K562 (cell line): ENCODE measurements around the gene FABP3.

Source experiments
- GATA2 ChIP-seq: sonication (generic); formaldehyde crosslinking; IDR thresholded peaks from 2 replicates; pipeline ENCODE4 v1.4.0; 2020; ENCODE audit warnings: mild to moderate bottlenecking, missing genetic modification reagents
- NFE2L1 ChIP-seq: fragments of 450-650 bp; IDR thresholded peaks from 2 replicates; pipeline ENCODE4 v1.6.1; 2016; ENCODE audit warnings: missing genetic modification characterization, low read depth, mild to moderate bottlenecking, missing compliant biosample characterization, moderate library complexity, borderline replicate concordance
- PRMT5 ChIP-seq: sonication (generic); formaldehyde crosslinking; IDR thresholded peaks from 2 replicates; pipeline ENCODE4 v1.5.0; 2020; ENCODE audit warnings: missing genetic modification reagents
- RNF2 ChIP-seq: sonication (generic); IDR thresholded peaks from 2 replicates; pipeline ENCODE4 v1.6.1; 2016
- TAF1 ChIP-seq: IDR thresholded peaks from 2 replicates; pipeline ENCODE4 v1.6.1; 2011; ENCODE audit warnings: mild to moderate bottlenecking, low read length, moderate library complexity; ENCODE audit not compliant: insufficient read depth, control insufficient read depth, severe bottlenecking; ENCODE audit errors: extremely low read depth
- ZFX ChIP-seq: sonication (generic); formaldehyde crosslinking; IDR thresholded peaks from 2 replicates; pipeline ENCODE4 v1.8.0; 2022; ENCODE audit warnings: mild to moderate bottlenecking, missing genetic modification reagents, moderate library complexity
- ZNF274 ChIP-seq: IDR thresholded peaks from 2 replicates; pipeline ENCODE4 v1.6.1; 2011; ENCODE audit warnings: low read depth, mild to moderate bottlenecking, low read length, moderate library complexity, borderline replicate concordance
- ZSCAN32 ChIP-seq: fragments of 450-650 bp; formaldehyde crosslinking; IDR thresholded peaks from 2 replicates; pipeline ENCODE4 v1.4.0; 2020; ENCODE audit warnings: mild to moderate bottlenecking, moderate library complexity
- TF ChIP-seq, protein P1 (sequence below), 2 experiments: fragments of 250-450 bp in 1 of 2; fragments of 450-650 bp in 1 of 2; sonication (Bioruptor Pico) in 1 of 2; IDR thresholded peaks; 2 replicates each; pipeline versions ENCODE4 v1.6.1 to v1.8.0; 2016 to 2021; ENCODE audit warnings: mild to moderate bottlenecking in 2 of 2, moderate library complexity in 2 of 2, missing compliant biosample characterization in 1 of 2, missing genetic modification characterization in 1 of 2
- TF ChIP-seq, protein P2 (sequence below), 3 experiments: IDR thresholded peaks in 2 of 3; conservative IDR thresholded peaks in 1 of 3; 2 replicates each; pipeline ENCODE4 v1.5.1; 2011 to 2012; ENCODE audit warnings: low read length in 3 of 3, mild to moderate bottlenecking in 3 of 3, control low read depth in 2 of 3, improper control_type of control experiment in 1 of 3, inconsistent platforms in 1 of 3, low read depth in 1 of 3, mixed read lengths in 1 of 3, moderate library complexity in 1 of 3; ENCODE audit not compliant: insufficient read depth in 2 of 3

DNA sequence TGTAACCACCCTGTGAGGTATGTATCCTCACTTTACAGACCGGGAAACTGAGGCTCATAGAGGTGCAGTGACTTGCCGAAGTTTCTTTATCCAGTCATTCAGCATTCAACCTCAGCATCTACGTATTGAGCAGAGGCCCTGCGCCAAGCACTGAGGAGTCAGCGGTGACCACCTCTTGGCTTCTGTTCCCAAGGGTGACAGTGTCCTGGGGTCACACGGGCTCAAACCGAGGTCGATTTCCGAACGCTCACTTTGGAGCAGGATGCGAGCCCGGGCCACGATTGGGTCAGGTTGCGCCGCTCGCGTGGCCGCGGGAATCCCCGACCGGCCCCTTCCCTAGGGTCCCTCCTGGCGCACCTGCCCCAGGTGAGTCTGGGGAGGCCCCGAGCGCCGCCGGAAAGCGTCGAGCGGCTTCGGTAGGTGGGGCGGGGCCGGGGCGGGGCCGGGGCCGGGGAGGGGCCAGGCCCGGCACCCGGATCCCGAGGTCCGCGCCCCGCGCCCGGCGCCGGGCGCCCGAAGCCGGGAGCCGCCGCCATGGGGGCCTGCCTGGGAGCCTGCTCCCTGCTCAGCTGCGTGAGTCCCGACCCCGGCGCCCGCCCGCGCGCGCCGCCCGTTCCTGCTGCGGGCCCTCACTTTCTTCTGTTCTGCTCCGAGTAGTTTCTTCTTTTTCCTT, 40.0 kb upstream of the FABP3 start, which contains the start of gene SERINC2:
- TF ChIP-seq PRMT5 (CRISPR knock-in tag) (no peak), RNF2 (no peak), ZFX (CRISPR knock-in tag) (no peak; the same call in 1 of the 2 replicates), GATA2 (CRISPR knock-in tag) (no peak), ZSCAN32 (CRISPR knock-in tag) (no peak), TAF1 (no peak), ZNF274 (no peak), NFE2L1 (tag) (no peak)
- TF ChIP-seq, protein P1, sequence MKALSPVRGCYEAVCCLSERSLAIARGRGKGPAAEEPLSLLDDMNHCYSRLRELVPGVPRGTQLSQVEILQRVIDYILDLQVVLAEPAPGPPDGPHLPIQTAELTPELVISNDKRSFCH (CRISPR knock-in tag; IDR thresholded peaks at IDR 0.05) = no peak
- TF ChIP-seq, protein P1 (tag; IDR thresholded peaks at IDR 0.05) = no peak
- TF ChIP-seq, protein P2, sequence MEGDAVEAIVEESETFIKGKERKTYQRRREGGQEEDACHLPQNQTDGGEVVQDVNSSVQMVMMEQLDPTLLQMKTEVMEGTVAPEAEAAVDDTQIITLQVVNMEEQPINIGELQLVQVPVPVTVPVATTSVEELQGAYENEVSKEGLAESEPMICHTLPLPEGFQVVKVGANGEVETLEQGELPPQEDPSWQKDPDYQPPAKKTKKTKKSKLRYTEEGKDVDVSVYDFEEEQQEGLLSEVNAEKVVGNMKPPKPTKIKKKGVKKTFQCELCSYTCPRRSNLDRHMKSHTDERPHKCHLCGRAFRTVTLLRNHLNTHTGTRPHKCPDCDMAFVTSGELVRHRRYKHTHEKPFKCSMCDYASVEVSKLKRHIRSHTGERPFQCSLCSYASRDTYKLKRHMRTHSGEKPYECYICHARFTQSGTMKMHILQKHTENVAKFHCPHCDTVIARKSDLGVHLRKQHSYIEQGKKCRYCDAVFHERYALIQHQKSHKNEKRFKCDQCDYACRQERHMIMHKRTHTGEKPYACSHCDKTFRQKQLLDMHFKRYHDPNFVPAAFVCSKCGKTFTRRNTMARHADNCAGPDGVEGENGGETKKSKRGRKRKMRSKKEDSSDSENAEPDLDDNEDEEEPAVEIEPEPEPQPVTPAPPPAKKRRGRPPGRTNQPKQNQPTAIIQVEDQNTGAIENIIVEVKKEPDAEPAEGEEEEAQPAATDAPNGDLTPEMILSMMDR (IDR thresholded peaks at IDR 0.05 in 2 of 3, conservative IDR thresholded peaks at IDR 0.05 in 1 of 3; ENCODE audit: insufficient read depth in 2 of 3, low read depth in 1 of 3, low read length in 3 of 3) = no peak
